Adrenal gland (tissue), 12 donors: ENCODE data around the gene IKBIP. TPM values are rescaled to one million over a fixed set of nuclear protein-coding genes. Genes with fewer than 3 reads are reported as not detected.

Experiments
- DNase-seq, 7 donors: peaks; one replicate each; pipeline ENCODE4 v3.0.0-alpha.2; 2019 to 2020
- H3K27ac ChIP-seq, 5 donors: fragments of 200-600 bp; sonication (generic) in 4 of 5; 1 replicate in 3 of 5; 2 replicates in 2 of 5; pipeline versions ENCODE4 v1.5.1 to v1.8.0; 2016 to 2020; ENCODE audit warnings: mild to moderate bottlenecking in 1 of 5
- H3K27me3 ChIP-seq: fragments of 200-600 bp; 2 replicates; pipeline ENCODE4 v1.8.0; 2021
- H3K36me3 ChIP-seq, 2 donors: fragments of 200-600 bp; replicated peaks in 1 of 2; 1 replicate in 1 of 2; 2 replicates in 1 of 2; pipeline versions ENCODE4 v1.5.1 to v1.8.0; 2018 to 2022
- H3K4me1 ChIP-seq, 2 donors: fragments of 200-600 bp; replicated peaks in 1 of 2; 1 replicate in 1 of 2; 2 replicates in 1 of 2; pipeline versions ENCODE4 v1.5.1 to v1.8.0; 2018 to 2021
- H3K4me3 ChIP-seq, 4 donors: fragments of 200-600 bp; sonication (generic) in 3 of 4; one replicate each; pipeline ENCODE4 v1.5.1; 2016 to 2018
- H3K9me3 ChIP-seq, 3 donors: fragments of 200-600 bp; sonication (generic) in 1 of 3; replicated peaks in 1 of 3; 1 replicate in 2 of 3; 2 replicates in 1 of 3; pipeline versions ENCODE4 v1.5.1 to v1.8.0; 2016 to 2021
- POLR2A ChIP-seq, 2 donors: fragments of 450-650 bp; IDR thresholded peaks; one replicate each; pipeline ENCODE4 v1.6.1; 2017; ENCODE audit warnings: antibody characterized with exemption in 2 of 2, mild to moderate bottlenecking in 2 of 2, moderate library complexity in 1 of 2
- WGBS, 4 donors: extraction: QIAGEN DNeasy Blood & Tissue Kit in 2 of 4; methylation state at CpG; one replicate each; pipeline versions ENCODE4 v1.1.5 to v1.1.7; 2013 to 2017; 5-methylcytosine and 5-hydroxymethylcytosine counted together
- intact Hi-C, 2 donors: fragments of 100-400 bp; cut with DNase I; formaldehyde crosslinking; loops; one replicate each; pipeline versions ENCODE4 v1.14.1 to v1.15.0; 2022 to 2023
- polyA plus RNA-seq, 3 donors: library from polyadenylated mRNA; stranded (reverse); fragments of 200-250 nt in 2 of 3; fragments of 350-450 nt in 1 of 3; fragmentation: Illumina TruSeq in 1 of 3; extraction: RNeasy Lipid Tissue Mini Kit (QIAGEN cat#74804) in 1 of 3; gene quantifications; one replicate each; pipeline ENCODE4 v1.2.3, GENCODE V29; 2013 to 2014
- total RNA-seq, 9 donors: library from RNA; depleted of rRNA in 4 of 9; stranded (reverse); fragments of >200 nt in 4 of 9; fragments of 120-200 nt in 1 of 9; fragmentation: NEBNext Ultra II Directional in 1 of 9; extraction: Animal tissue kit (Norgen Biotek cat#: 25700) in 1 of 9; gene quantifications; one replicate each; pipeline versions ENCODE4 v1.1.0 to v1.2.4, GENCODE V29; 2013 to 2023
- TF ChIP-seq, protein P1 (sequence below), 6 experiments: fragments of 450-650 bp in 4 of 6; fragments of 200-600 bp in 2 of 6; sonication (generic) in 1 of 6; IDR thresholded peaks; 1 replicate in 5 of 6; 2 replicates in 1 of 6; pipeline versions ENCODE4 v1.5.1 to v1.8.0; 2016 to 2021; ENCODE audit warnings: antibody characterized with exemption in 6 of 6, mild to moderate bottlenecking in 2 of 6, moderate library complexity in 1 of 6
- donor health status: healthy with polysubstance abuse.
- donor health status: Bipolar disorder and iron deficiency.
- donor health status: DM: yes; HTN: yes; CAD: no.
- donor health status: DM: no; HTN: no; CAD: no.
- donor health status: DM: no; HTN: no; CAD: no.
- donor health status: DM: yes; HTN: yes; CAD: no.

The IKBIP gene
- total and polyA plus RNA-seq, 12 donors = 7.2 to 22.9 (median 14.2) TPM

DNA sequence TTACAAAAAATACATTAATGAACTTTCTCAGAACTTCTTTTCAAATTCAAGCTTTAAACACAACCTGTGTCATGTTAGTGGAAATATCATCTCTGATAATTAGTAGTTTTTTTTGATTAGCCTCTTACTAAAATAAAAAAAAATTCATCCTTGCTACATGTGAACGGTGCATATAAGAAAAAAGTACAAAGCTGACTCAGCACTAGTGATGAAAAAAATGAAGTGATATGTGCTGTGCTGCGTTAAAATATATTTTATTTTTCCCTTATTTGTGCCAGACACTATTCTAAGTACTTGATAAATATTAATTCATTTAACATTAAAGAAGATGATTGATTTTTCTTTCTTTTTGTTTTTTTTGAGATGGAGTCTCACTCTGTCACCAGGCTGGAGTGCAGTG is 7.5 kb downstream of the IKBIP start:
- no peak for DNase-seq
- no peak overlapping the region for H3K27ac ChIP-seq
- H3K4me1 ChIP-seq = no peaks in the 10 kb centered on the region
- no peaks in the 10 kb centered on the region for H3K9me3 ChIP-seq
- no peak overlapping the region for H3K4me3 ChIP-seq
- TF ChIP-seq, protein P1, sequence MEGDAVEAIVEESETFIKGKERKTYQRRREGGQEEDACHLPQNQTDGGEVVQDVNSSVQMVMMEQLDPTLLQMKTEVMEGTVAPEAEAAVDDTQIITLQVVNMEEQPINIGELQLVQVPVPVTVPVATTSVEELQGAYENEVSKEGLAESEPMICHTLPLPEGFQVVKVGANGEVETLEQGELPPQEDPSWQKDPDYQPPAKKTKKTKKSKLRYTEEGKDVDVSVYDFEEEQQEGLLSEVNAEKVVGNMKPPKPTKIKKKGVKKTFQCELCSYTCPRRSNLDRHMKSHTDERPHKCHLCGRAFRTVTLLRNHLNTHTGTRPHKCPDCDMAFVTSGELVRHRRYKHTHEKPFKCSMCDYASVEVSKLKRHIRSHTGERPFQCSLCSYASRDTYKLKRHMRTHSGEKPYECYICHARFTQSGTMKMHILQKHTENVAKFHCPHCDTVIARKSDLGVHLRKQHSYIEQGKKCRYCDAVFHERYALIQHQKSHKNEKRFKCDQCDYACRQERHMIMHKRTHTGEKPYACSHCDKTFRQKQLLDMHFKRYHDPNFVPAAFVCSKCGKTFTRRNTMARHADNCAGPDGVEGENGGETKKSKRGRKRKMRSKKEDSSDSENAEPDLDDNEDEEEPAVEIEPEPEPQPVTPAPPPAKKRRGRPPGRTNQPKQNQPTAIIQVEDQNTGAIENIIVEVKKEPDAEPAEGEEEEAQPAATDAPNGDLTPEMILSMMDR (IDR thresholded peaks at IDR 0.05) = no peak
- TF ChIP-seq POLR2A (IDR thresholded peaks at IDR 0.05) = no peak
- 68 to 83% (median 77%) methylated on average over 2 of the region's 2 CpGs for WGBS, 4 donors
- no peaks in the 10 kb centered on the region for H3K36me3 ChIP-seq
- no peaks in the 10 kb centered on the region for H3K27me3 ChIP-seq
- intact Hi-C loops = no loop called here

DNA sequence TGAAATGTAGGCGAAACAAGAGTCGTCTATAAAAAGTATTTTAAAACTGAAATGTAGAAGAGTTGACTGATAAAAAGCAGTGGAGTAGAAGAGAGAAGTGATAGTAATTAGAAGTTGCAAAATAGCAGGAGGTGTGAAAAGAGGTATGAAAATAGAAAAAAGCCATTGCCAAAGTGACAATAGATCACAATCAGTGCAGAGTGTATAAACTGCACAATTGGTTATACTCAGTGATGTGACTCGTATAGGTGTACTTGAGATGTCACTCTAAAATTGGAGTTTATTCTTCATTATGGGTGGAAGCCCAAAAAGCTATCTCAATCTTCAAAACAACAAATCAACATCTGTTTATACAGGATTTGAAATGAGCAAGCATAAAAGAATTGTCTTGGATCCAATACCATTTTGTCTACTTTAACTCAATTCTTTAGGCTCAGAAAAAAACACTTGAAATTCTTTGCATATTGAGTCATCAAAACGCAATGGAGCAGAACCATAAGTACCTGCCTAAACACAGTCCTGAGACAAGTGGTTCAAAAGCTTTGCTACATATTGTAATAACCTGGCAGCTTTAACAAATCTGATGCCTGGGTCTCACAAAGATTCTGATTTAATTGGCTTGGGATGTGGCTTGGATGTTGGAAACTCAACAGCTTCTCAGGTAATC is 8.8 kb downstream of the IKBIP start:
- DNase-seq = no peak
- intact Hi-C loops = no loop called here
- Histone ChIP-seq H3K27me3 (no peaks in the 10 kb centered on the region), H3K9me3 (no peaks in the 10 kb centered on the region), H3K36me3 (no peaks in the 10 kb centered on the region), H3K4me1 (no peaks in the 10 kb centered on the region), H3K27ac (no peak overlapping the region), H3K4me3 (no peak overlapping the region)
- TF ChIP-seq, protein P1 (IDR thresholded peaks at IDR 0.05) = no peak
- no peak for TF ChIP-seq POLR2A (IDR thresholded peaks at IDR 0.05)
- 69 to 83% (median 77%) methylated on average over 4 of the region's 4 CpGs for WGBS, 4 donors

DNA sequence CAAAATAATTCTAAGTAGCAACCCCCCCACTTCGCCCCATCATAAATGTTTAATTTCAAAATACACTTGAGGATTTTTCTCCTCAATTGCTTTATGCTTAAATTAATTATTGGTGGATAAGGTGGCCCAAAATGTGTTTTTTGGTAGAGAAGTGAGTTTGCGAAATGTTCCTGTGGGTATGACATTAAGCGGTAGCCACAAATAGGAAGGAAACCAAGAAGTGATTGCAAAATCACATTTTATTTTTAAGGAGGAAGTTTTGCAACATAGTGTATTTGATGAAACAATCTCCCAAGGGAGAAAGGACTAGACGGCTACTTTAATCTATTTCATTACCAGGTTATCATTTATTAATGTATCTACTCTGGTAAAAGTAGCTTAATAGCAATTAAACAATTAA is 25.6 kb downstream of the IKBIP start:
- WGBS, 4 donors = 48 to 57% (median 54%) methylated on average over 4 of the region's 4 CpGs
- DNase-seq = no peak
- TF ChIP-seq, protein P1 (IDR thresholded peaks at IDR 0.05) = no peak
- no peak for TF ChIP-seq POLR2A (IDR thresholded peaks at IDR 0.05)
- Histone ChIP-seq H3K27ac (no peak overlapping the region), H3K4me3 (no peak overlapping the region), H3K4me1 (no peaks in the 10 kb centered on the region), H3K27me3 (no peaks in the 10 kb centered on the region), H3K36me3 (no peaks in the 10 kb centered on the region), H3K9me3 (no peaks in the 10 kb centered on the region)
- intact Hi-C loops = no loop called here

DNA sequence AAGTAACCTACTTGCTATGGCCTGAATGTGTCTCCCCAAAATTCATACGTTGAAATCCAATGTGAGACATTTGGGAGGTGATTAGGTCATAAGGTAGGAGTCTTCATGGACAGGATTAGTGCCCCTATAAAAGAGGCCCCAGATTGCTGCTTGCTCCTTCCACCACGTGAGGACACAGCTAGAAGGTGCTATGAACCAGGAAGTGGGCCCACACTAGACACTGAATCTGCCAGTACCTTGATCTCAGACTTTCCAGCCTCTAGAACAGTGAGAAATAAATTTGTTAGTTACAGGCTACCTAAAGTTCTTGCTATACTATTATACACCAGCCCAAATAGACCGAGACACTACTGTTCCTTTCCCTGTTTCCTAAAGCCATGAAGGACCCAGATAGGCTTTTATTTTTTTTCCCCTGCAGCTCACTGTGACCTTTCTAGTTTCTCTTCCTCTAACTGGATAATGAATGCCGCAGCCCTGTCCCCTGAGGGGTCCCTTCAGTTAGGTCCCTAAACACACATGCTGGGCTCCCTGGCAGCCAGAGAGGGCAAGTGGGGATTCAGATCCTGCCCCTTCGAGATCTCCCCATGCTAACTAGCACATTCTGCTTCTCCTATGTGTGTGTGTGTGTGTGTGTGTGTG is 31.8 kb downstream of the IKBIP start:
- intact Hi-C loops = no loop called here

More for the DNA sequence above, 31.8 kb downstream of the IKBIP start:
- H3K27ac ChIP-seq = peak overlapping the region in 1 of 5 donors; percentile 20
- H3K9me3 ChIP-seq = no peaks in the 10 kb centered on the region
- 66 to 79% (median 74%) methylated on average over 5 of the region's 5 CpGs for WGBS, 4 donors
- TF ChIP-seq POLR2A (IDR thresholded peaks at IDR 0.05) = no peak
- TF ChIP-seq, protein P1 (IDR thresholded peaks at IDR 0.05) = no peak
- DNase-seq = no peak
- no peaks in the 10 kb centered on the region for H3K27me3 ChIP-seq
- H3K36me3 ChIP-seq = no peaks in the 10 kb centered on the region
- no peaks in the 10 kb centered on the region for H3K4me1 ChIP-seq
- no peak overlapping the region for H3K4me3 ChIP-seq
